Myocyte (in vitro differentiated cells): ENCODE data around the gene KRT39. TPM values are rescaled to one million over a fixed set of nuclear protein-coding genes. Genes with fewer than 3 reads are reported as not detected.

Experiments used
- total RNA-seq: library from RNA; depleted of rRNA; stranded (reverse); fragments of >200 nt; gene quantifications from 2 replicates; pipeline ENCODE4 v1.2.3, GENCODE V29; 2014

KRT39 gene
- total RNA-seq, 1 donor from 2014 or later = not detected

Other genes with a start within 250 kb of the KRT39 start
- not detected in 2 replicates for gene KRT25, start 211.6 kb downstream of the KRT39 start, total RNA-seq
- not detected in 2 replicates for gene KRT26, start 194.7 kb downstream of the KRT39 start, total RNA-seq
- gene KRT27, start 184.4 kb downstream of the KRT39 start, total RNA-seq = not detected in 2 replicates
- gene KRT28, start 167.0 kb downstream of the KRT39 start, total RNA-seq = not detected in 2 replicates
- gene KRT10, start 144.3 kb downstream of the KRT39 start, total RNA-seq = 29.6 and 36.3 TPM in 2 replicates
- not detected in 2 replicates for gene KRT12, start 99.7 kb downstream of the KRT39 start, total RNA-seq
- gene KRT20, start 81.7 kb downstream of the KRT39 start, total RNA-seq = not detected in 2 replicates
- not detected in 2 replicates for gene KRT23, start 29.3 kb downstream of the KRT39 start, total RNA-seq
- not detected in 2 replicates for gene KRT40, start 17.4 kb upstream of the KRT39 start, total RNA-seq
- not detected in 2 replicates for gene KRTAP3-3, start 27.2 kb upstream of the KRT39 start, total RNA-seq
- gene KRTAP3-2, start 33.0 kb upstream of the KRT39 start, total RNA-seq = not detected in 2 replicates
- not detected in 2 replicates for gene KRTAP3-1, start 42.2 kb upstream of the KRT39 start, total RNA-seq
- 0.19 and 0.57 TPM in 2 replicates for gene KRTAP1-5, start 60.3 kb upstream of the KRT39 start, total RNA-seq
- gene KRTAP1-4, start 63.2 kb upstream of the KRT39 start, total RNA-seq = not detected in 2 replicates
- not detected in 2 replicates for gene KRTAP1-3, start 67.9 kb upstream of the KRT39 start, total RNA-seq
- 0.21 TPM in 1 of 2 replicates, not detected in the other for gene KRTAP1-1, start 74.5 kb upstream of the KRT39 start, total RNA-seq
- not detected in 2 replicates for gene KRTAP2-1, start 80.4 kb upstream of the KRT39 start, total RNA-seq
- not detected in 2 replicates for gene KRTAP2-2, start 88.3 kb upstream of the KRT39 start, total RNA-seq
- gene KRTAP2-3, start 93.2 kb upstream of the KRT39 start, total RNA-seq = 0.19 TPM in 1 of 2 replicates, not detected in the other
- gene KRTAP2-4, start 98.9 kb upstream of the KRT39 start, total RNA-seq = not detected in 2 replicates
- not detected in 2 replicates for gene KRTAP4-7, start 117.2 kb upstream of the KRT39 start, total RNA-seq
- not detected in 2 replicates for gene KRTAP4-8, start 131.2 kb upstream of the KRT39 start, total RNA-seq
- not detected in 2 replicates for gene KRTAP4-16, start 135.3 kb upstream of the KRT39 start, total RNA-seq
- not detected in 2 replicates for gene KRTAP4-9, start 138.4 kb upstream of the KRT39 start, total RNA-seq
- gene KRTAP4-11, start 151.4 kb upstream of the KRT39 start, total RNA-seq = not detected in 2 replicates
- gene KRTAP4-12, start 157.2 kb upstream of the KRT39 start, total RNA-seq = not detected in 2 replicates
- gene KRTAP4-6, start 173.6 kb upstream of the KRT39 start, total RNA-seq = not detected in 2 replicates
- gene KRTAP4-5, start 182.9 kb upstream of the KRT39 start, total RNA-seq = not detected in 2 replicates
- gene KRTAP4-4, start 193.8 kb upstream of the KRT39 start, total RNA-seq = not detected in 2 replicates
- gene KRTAP4-3, start 201.3 kb upstream of the KRT39 start, total RNA-seq = not detected in 2 replicates
- gene KRTAP4-2, start 211.3 kb upstream of the KRT39 start, total RNA-seq = not detected in 2 replicates
- not detected in 2 replicates for gene KRTAP4-1, start 218.0 kb upstream of the KRT39 start, total RNA-seq
- gene KRTAP9-1, start 222.9 kb upstream of the KRT39 start, total RNA-seq = not detected in 2 replicates